SK-N-SH treated with all-trans-retinoic acid at 6 μM for 48 hours (cell line): ENCODE data around the gene AKR7A3.
"Not testable (repeated sequence)": the region's sequence is repeated elsewhere in the genome, so short reads cannot be mapped to it uniquely, and the experiment has no call there.

ENCODE experiments used
- ATAC-seq: fragments of 200-7000 bp; cut with Tn5 transposase; 3 replicates; pipeline ENCODE4 v1.9.1; 2020; ENCODE audit warnings: mild to moderate bottlenecking, moderate library complexity
- ARNTL ChIP-seq: fragments of 450-650 bp; formaldehyde crosslinking; IDR thresholded peaks from 2 replicates; pipeline ENCODE4 v1.5.0; 2020; ENCODE audit warnings: low read depth, mild to moderate bottlenecking, moderate library complexity, borderline replicate concordance
- BACH2 ChIP-seq: fragments of 250-450 bp; sonication (Bioruptor Pico); IDR thresholded peaks from 2 replicates; pipeline ENCODE4 v1.9.0; 2021; ENCODE audit warnings: mild to moderate bottlenecking, borderline replicate concordance
- CREB5 ChIP-seq: fragments of 250-450 bp; sonication (Bioruptor Pico); IDR thresholded peaks from 2 replicates; pipeline ENCODE4 v1.5.1; 2020; ENCODE audit warnings: low read depth, mild to moderate bottlenecking, moderate library complexity
- CSDC2 ChIP-seq: fragments of 250-450 bp; sonication (Bioruptor Pico); IDR thresholded peaks from 2 replicates; pipeline ENCODE4 v1.5.0; 2020; ENCODE audit warnings: mild to moderate bottlenecking, moderate library complexity
- CSRNP3 ChIP-seq: fragments of 250-450 bp; sonication (Bioruptor Pico); IDR thresholded peaks from 2 replicates; pipeline ENCODE4 v1.5.1; 2021; ENCODE audit warnings: mild to moderate bottlenecking, moderate library complexity
- ESRRG ChIP-seq: fragments of 250-450 bp; sonication (Bioruptor Pico); IDR thresholded peaks from 2 replicates; pipeline ENCODE4 v1.6.1; 2021; ENCODE audit warnings: mild to moderate bottlenecking
- GLIS3 ChIP-seq: fragments of 250-450 bp; sonication (Bioruptor Pico); IDR thresholded peaks from 2 replicates; pipeline ENCODE4 v1.5.0; 2020; ENCODE audit warnings: mild to moderate bottlenecking, moderate library complexity
- ISL1 ChIP-seq: fragments of 250-450 bp; sonication (Bioruptor Pico); IDR thresholded peaks from 2 replicates; pipeline ENCODE4 v2.1.2; 2022; ENCODE audit warnings: mild to moderate bottlenecking, moderate library complexity
- OSR1 ChIP-seq: fragments of 250-450 bp; sonication (Bioruptor Pico); IDR thresholded peaks from 2 replicates; pipeline ENCODE4 v1.8.0; 2022; ENCODE audit warnings: moderate library complexity, mild to moderate bottlenecking, inconsistent platforms
- PATZ1 ChIP-seq: fragments of 250-450 bp; sonication (Bioruptor Pico); IDR thresholded peaks from 2 replicates; pipeline ENCODE4 v1.8.0; 2020; ENCODE audit warnings: mild to moderate bottlenecking, moderate library complexity, borderline replicate concordance
- POU6F1 ChIP-seq: fragments of 250-450 bp; sonication (Bioruptor Pico); IDR thresholded peaks from 2 replicates; pipeline ENCODE4 v1.8.0; 2021; ENCODE audit warnings: low read depth, mild to moderate bottlenecking, moderate library complexity, borderline replicate concordance
- PPARA ChIP-seq: fragments of 250-450 bp; sonication (Bioruptor Pico); IDR thresholded peaks from 2 replicates; pipeline ENCODE4 v1.5.0; 2020; ENCODE audit warnings: mild to moderate bottlenecking, borderline replicate concordance
- RARB ChIP-seq: fragments of 250-450 bp; sonication (Bioruptor Pico); IDR thresholded peaks from 2 replicates; pipeline ENCODE4 v1.8.0; 2021; ENCODE audit warnings: mild to moderate bottlenecking, moderate library complexity
- SNAI2 ChIP-seq: fragments of 250-450 bp; sonication (Bioruptor Pico); IDR thresholded peaks from 2 replicates; pipeline ENCODE4 v1.5.0; 2020; ENCODE audit warnings: mild to moderate bottlenecking, moderate library complexity
- TCF4 ChIP-seq: fragments of 250-450 bp; sonication (Bioruptor Pico); IDR thresholded peaks from 2 replicates; pipeline ENCODE4 v1.8.0; 2021; ENCODE audit warnings: mild to moderate bottlenecking, moderate library complexity, borderline replicate concordance
- ZC3H10 ChIP-seq: fragments of 250-450 bp; sonication (Bioruptor Pico); IDR thresholded peaks from 2 replicates; pipeline ENCODE4 v1.5.1; 2021; ENCODE audit warnings: mild to moderate bottlenecking, moderate library complexity
- ZFP3 ChIP-seq: fragments of 250-450 bp; sonication (Bioruptor Pico); IDR thresholded peaks from 2 replicates; pipeline ENCODE4 v1.5.0; 2020; ENCODE audit warnings: mild to moderate bottlenecking, moderate library complexity
- ZFP30 ChIP-seq: fragments of 450-650 bp; formaldehyde crosslinking; IDR thresholded peaks from 2 replicates; pipeline ENCODE4 v1.5.0; 2022; ENCODE audit warnings: mild to moderate bottlenecking, moderate library complexity
- ZNF565 ChIP-seq: fragments of 450-650 bp; formaldehyde crosslinking; conservative IDR thresholded peaks from 2 replicates; pipeline ENCODE4 v1.5.0; 2020; ENCODE audit warnings: low read depth, mild to moderate bottlenecking, moderate library complexity
- ZNF70 ChIP-seq: fragments of 450-650 bp; formaldehyde crosslinking; IDR thresholded peaks from 2 replicates; pipeline ENCODE4 v1.5.0; 2020; ENCODE audit warnings: mild to moderate bottlenecking, moderate library complexity
- ZNF8 ChIP-seq: fragments of 450-650 bp; formaldehyde crosslinking; IDR thresholded peaks from 2 replicates; pipeline ENCODE4 v1.5.0; 2020; ENCODE audit warnings: mild to moderate bottlenecking, moderate library complexity

AKR7A3 gene

GRCh38 chr1:19288324-19289241 is at the start of gene AKR7A3:
AKR7A3 (minus strand) TSS chr1:19288770; CDS start chr1:19288709, 61 bp downstream.
- ATAC-seq = not testable (repeated sequence)

GRCh38 chr1:19338323-19338762 is 49.8 kb upstream of the AKR7A3 start:
- no peak for TF ChIP-seq RARB (CRISPR knock-in tag)
- TF ChIP-seq ESRRG (CRISPR knock-in tag) = no peak
- TF ChIP-seq, all 23 proteins: peak for 0
- no peak for ATAC-seq

- no peak for ATAC-seq
Measured at GRCh38 chr1:19337289-19337688, 48.7 kb upstream of the AKR7A3 start.

GRCh38 chr1:19336543-19336942 is 48.0 kb upstream of the AKR7A3 start:
- peak; percentile 5; the same call in 1 of the 3 replicates for ATAC-seq
- TF ChIP-seq ISL1 (CRISPR knock-in tag) (no peak), PPARA (no peak), PATZ1 (CRISPR knock-in tag) (no peak), RARB (CRISPR knock-in tag) (no peak), CSRNP3 (CRISPR knock-in tag) (no peak), CSDC2 (CRISPR knock-in tag) (no peak), OSR1 (CRISPR knock-in tag) (no peak), ZNF70 (no peak), BACH2 (CRISPR knock-in tag) (no peak), ZNF565 (no peak), ZFP3 (CRISPR knock-in tag) (no peak), ARNTL (CRISPR knock-in tag) (no peak), ZNF8 (no peak), CREB5 (CRISPR knock-in tag) (no peak), GLIS3 (CRISPR knock-in tag) (no peak), ESRRG (CRISPR knock-in tag) (no peak), TCF4 (no peak)
- TF ChIP-seq, all 23 proteins: peak for 0

More at GRCh38 chr1:19337289-19337688, 48.7 kb upstream of the AKR7A3 start:
- no peak for TF ChIP-seq ESRRG (CRISPR knock-in tag)
- TF ChIP-seq ZFP30 (CRISPR knock-in tag) = no peak
- TF ChIP-seq ISL1 (CRISPR knock-in tag) = no peak
- no peak for TF ChIP-seq ARNTL (CRISPR knock-in tag)
- TF ChIP-seq RARB (CRISPR knock-in tag) = no peak

GRCh38 chr1:19333587-19334354 is 45.2 kb upstream of the AKR7A3 start:
- no peak for TF ChIP-seq ZFP30 (CRISPR knock-in tag)
- TF ChIP-seq POU6F1 (CRISPR knock-in tag) = no peak
- TF ChIP-seq ZNF70 = no peak
- TF ChIP-seq GLIS3 (CRISPR knock-in tag) = no peak
- no peak for TF ChIP-seq ZC3H10 (CRISPR knock-in tag)
- no peak for TF ChIP-seq ZNF565
- no peak for TF ChIP-seq CREB5 (CRISPR knock-in tag)
- TF ChIP-seq SNAI2 (CRISPR knock-in tag) = no peak
- TF ChIP-seq CSRNP3 (CRISPR knock-in tag) = no peak
- ATAC-seq = no peak
